AG04450 (cell line): ENCODE data around the gene LEFTY1. TPM values are rescaled to one million over a fixed set of nuclear protein-coding genes. Genes with fewer than 3 reads are reported as not detected.

Experiments
- CTCF ChIA-PET: fragments of 300-600, 350-600 bp; formaldehyde crosslinking; extraction: SDS; loops from one replicate; lab custom pipeline; 2022; ENCODE audit warnings: antibody characterized with exemption, inconsistent platforms; lab: Charles Lee
- POLR2A ChIA-PET: fragments of 350-600 bp; formaldehyde crosslinking; extraction: SDS; loops from one replicate; lab custom pipeline; 2021; ENCODE audit warnings: antibody characterized with exemption, inconsistent platforms; lab: Yijun Ruan, JAX
- DNase-seq: peaks from one replicate; pipeline ENCODE4 v3.0.0-alpha.2; 2011; ENCODE audit warnings: low read depth, low spot score
- H3K27ac ChIP-seq: one replicate; pipeline ENCODE4 v1.5.1; 2012; ENCODE audit warnings: low read depth, low read length, control low read depth
- H3K27me3 ChIP-seq: one replicate; pipeline ENCODE4 v1.6.0; 2012; ENCODE audit warnings: low read length; ENCODE audit not compliant: control insufficient read depth, insufficient read depth
- H3K4me3 ChIP-seq: 2 replicates; pipeline ENCODE4 v1.5.1; 2011; ENCODE audit warnings: mild to moderate bottlenecking, low read depth, low read length, control low read depth
- H3K9me3 ChIP-seq: 2 replicates; pipeline ENCODE4 v1.5.1; 2012; ENCODE audit warnings: low read length; ENCODE audit not compliant: control insufficient read depth, insufficient read depth
- CTCF ChIP-seq: IDR thresholded peaks from 2 replicates; pipeline ENCODE4 v1.5.1; 2011; ENCODE audit warnings: low read depth, low read length, control low read depth, inconsistent platforms
- polyA plus RNA-seq: library from polyadenylated mRNA; depleted of rRNA; stranded (reverse); fragments of >200 nt; gene quantifications from 2 replicates; pipeline ENCODE4 v1.2.3, GENCODE V29; 2011

Gene LEFTY1
- polyA plus RNA-seq, 1 experiment: 0.05 TPM

DNA sequence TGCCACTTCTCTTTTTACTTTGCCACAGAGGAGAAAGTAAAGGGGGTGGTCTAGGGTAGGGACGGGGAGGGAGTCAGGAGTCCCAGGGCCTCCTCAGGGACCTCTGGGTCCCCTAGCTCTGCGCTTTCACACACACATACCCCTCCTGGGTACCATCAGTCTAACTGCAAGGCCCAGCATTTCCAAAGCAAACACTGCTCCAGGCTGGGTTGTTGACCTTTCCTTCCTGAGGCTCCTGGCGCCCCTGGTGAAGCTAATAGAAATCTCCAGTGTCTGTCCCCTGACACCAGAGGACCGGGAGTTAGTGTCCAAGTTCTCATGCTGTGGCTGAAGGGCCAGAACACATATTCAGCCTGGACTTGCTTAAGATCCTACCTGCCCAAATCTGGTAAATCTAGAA is 10.7 kb downstream of the LEFTY1 start:
- TF ChIP-seq CTCF: no peak
- H3K27ac ChIP-seq: peak overlapping the region; percentile 21
- CTCF ChIA-PET: interaction anchor here (0.6 to 1.2 kb wide), 2 partner anchors 67 to 445 kb away, joined by 3 read pairs; no protein-coding TSS in a partner anchor
- POLR2A ChIA-PET: no interaction called here
- H3K9me3 ChIP-seq: no peaks in the 10 kb centered on the region; the same call in 1 of the 2 replicates
- no peak overlapping the region for H3K4me3 ChIP-seq
- DNase-seq: no peak
- H3K27me3 ChIP-seq: no peaks in the 10 kb centered on the region

- Histone ChIP-seq H3K9me3 (no peaks in the 10 kb centered on the region; the same call in 1 of the 2 replicates), H3K27ac (no peak overlapping the region), H3K4me3 (no peak overlapping the region), H3K27me3 (no peaks in the 10 kb centered on the region)
- ChIA-PET POLR2A (no interaction called here), CTCF (interaction anchor here (0.6 to 2.4 kb wide), 5 partner anchors 11 to 449 kb away, joined by 3 to 7 read pairs (median 3); no protein-coding TSS in a partner anchor)
- DNase-seq: no peak
- peak; percentile 63 for TF ChIP-seq CTCF
These were observed 11.4 kb downstream of the LEFTY1 start for GRCh38 chr1:225877580-225877979.

GRCh38 chr1:225876900-225877510 is 11.9 kb downstream of the LEFTY1 start:
- ChIA-PET CTCF (interaction anchor here (0.6 to 2.4 kb wide), 6 partner anchors 11 to 990 kb away, joined by 3 to 7 read pairs (median 3); no protein-coding TSS in a partner anchor), POLR2A (no interaction called here)
- no peak for TF ChIP-seq CTCF
- H3K27ac ChIP-seq: no peak overlapping the region
- H3K9me3 ChIP-seq: no peaks in the 10 kb centered on the region; the same call in 1 of the 2 replicates
- no peak for DNase-seq
- H3K27me3 ChIP-seq: no peaks in the 10 kb centered on the region
- no peak overlapping the region for H3K4me3 ChIP-seq

DNA sequence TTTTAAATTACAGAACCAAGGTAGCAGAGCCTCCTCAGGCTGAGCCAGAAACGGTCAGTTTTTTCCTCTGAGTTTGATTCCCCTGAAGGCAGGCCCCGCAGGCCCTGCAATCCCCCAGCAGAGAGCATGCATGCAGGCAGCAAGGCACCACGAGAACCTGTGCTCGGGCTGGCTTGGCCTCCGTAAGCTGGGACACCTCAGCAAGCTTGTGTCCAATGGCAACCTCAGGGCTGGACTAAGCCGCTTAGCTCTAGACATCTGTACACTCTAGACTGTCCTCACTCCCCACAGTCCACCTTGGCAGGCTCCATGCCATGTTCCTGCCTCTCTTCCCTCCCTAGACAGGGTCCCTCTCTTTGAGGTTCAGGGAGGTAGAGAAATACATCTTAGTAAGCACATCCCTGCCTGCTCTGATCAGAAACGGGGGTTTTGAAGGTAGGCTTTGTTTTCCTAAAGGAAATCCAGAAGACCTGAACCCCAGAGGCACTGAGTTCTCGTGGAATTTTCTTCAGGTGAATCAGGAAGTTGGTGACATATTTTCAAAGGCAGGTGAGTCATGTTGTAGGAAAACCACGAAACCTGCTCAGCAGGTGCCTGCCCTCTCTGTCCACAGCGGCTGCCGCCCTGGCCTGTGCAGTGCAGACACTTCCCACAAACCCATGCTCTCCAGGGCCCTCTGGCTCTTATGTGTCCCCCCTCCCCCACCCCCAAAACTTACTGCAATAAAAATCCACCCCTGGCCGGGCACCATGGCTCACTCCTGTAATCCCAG is 13.7 kb downstream of the LEFTY1 start:
- CTCF ChIA-PET: interaction anchor here (0.7 to 2.4 kb wide), 2 partner anchors 36 to 639 kb away, joined by 4 to 7 read pairs; no protein-coding TSS in a partner anchor
- Histone ChIP-seq H3K4me3 (no peak overlapping the region), H3K27me3 (no peaks in the 10 kb centered on the region), H3K9me3 (no peaks in the 10 kb centered on the region), H3K27ac (no peak overlapping the region)
- POLR2A ChIA-PET: no interaction called here
- DNase-seq: no peak
- no peak for TF ChIP-seq CTCF

GRCh38 chr1:225874431-225874830 is 14.5 kb downstream of the LEFTY1 start:
- Histone ChIP-seq H3K9me3 (no peaks in the 10 kb centered on the region), H3K27me3 (no peaks in the 10 kb centered on the region), H3K4me3 (no peak overlapping the region), H3K27ac (no peak overlapping the region)
- CTCF ChIA-PET: no interaction called here
- TF ChIP-seq CTCF: no peak
- POLR2A ChIA-PET: no interaction called here
- DNase-seq: no peak
